Mesothelial cell of epicardium (in vitro differentiated cells): ENCODE data around the gene CALD1. TPM values are rescaled to one million over a fixed set of nuclear protein-coding genes. Genes with fewer than 3 reads are reported as not detected.

ENCODE experiments used
- DNase-seq, 2 experiments: peaks; one replicate each; pipeline ENCODE4 v3.0.0; 2021; ENCODE audit warnings: low spot score in 2 of 2; ENCODE audit not compliant: unreplicated experiment in 2 of 2
- H3K27ac Mint-ChIP-seq: 2 replicates; pipeline ENCODE4 v1.8.0; 2021; ENCODE audit warnings: mixed read lengths
- H3K27me3 Mint-ChIP-seq: 2 replicates; pipeline ENCODE4 v1.8.0; 2021; ENCODE audit warnings: low read depth, mixed read lengths
- H3K36me3 Mint-ChIP-seq: 2 replicates; pipeline ENCODE4 v1.8.0; 2021; ENCODE audit warnings: mixed read lengths
- H3K4me1 Mint-ChIP-seq: 2 replicates; pipeline ENCODE4 v1.8.0; 2021; ENCODE audit warnings: mixed read lengths
- H3K4me3 Mint-ChIP-seq: 2 replicates; pipeline ENCODE4 v1.8.0; 2021; ENCODE audit warnings: mild to moderate bottlenecking, moderate library complexity, mixed read lengths
- H3K9me3 Mint-ChIP-seq: 2 replicates; pipeline ENCODE4 v1.8.0; 2021; ENCODE audit warnings: mixed read lengths
- CTCF ChIP-seq: fragments of 200-600 bp; sonication (generic); IDR thresholded peaks from one replicate; pipeline ENCODE4 v1.5.0; 2021; ENCODE audit warnings: antibody characterized with exemption; ENCODE audit not compliant: unreplicated experiment
- total RNA-seq: library from RNA; stranded (reverse); gene quantifications from 3 replicates; pipeline ENCODE4 v1.2.1, GENCODE V29; 2021

Gene CALD1
- total RNA-seq, 1 donor from 2014 or later, result 191 TPM

DNA sequence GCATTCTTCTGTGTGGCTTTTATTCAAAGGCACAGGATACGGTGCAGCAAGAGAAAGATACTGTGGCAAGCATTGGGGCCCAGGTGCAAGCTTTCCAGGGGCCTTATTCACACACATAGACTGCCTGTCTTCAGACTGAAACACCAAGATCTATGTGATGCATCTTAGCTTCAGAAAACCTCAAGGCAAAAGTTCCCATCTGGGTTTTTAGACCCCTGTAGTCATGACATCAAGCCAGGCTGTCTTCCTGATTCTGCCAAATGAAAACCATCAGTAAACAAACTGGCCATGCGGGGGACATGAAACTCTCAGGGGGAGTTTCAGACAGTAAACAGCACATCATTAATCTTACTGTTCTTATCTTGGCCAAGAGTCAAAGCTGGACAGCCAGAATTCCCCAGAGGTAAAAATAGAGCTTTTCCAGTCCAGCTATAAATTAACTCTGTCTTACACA lies 216.7 kb downstream of the CALD1 start:
- Mint-ChIP-seq H3K4me1 (peaks cover 40% of the 10 kb centered on the region), H3K4me3 (no peak overlapping the region), H3K27me3 (no peaks in the 10 kb centered on the region), H3K9me3 (peaks cover 9% of the 10 kb centered on the region), H3K27ac (peak overlapping the region; percentile 39), H3K36me3 (peaks cover 33% of the 10 kb centered on the region)
- TF ChIP-seq CTCF, result no peak
- DNase-seq, result no peak

- no peak for DNase-seq
- Mint-ChIP-seq H3K27me3 (no peaks in the 10 kb centered on the region), H3K9me3 (peaks cover 20% of the 10 kb centered on the region), H3K27ac (no peak overlapping the region), H3K4me1 (peaks cover 28% of the 10 kb centered on the region), H3K4me3 (no peak overlapping the region), H3K36me3 (peaks cover 40% of the 10 kb centered on the region)
- TF ChIP-seq CTCF, result no peak
Measured at GRCh38 chr7:134997214-134997885, 217.9 kb downstream of the CALD1 start.

GRCh38 chr7:134999136-134999535 lies 219.7 kb downstream of the CALD1 start:
- Mint-ChIP-seq H3K4me1 (peaks cover 25% of the 10 kb centered on the region), H3K36me3 (peaks cover 38% of the 10 kb centered on the region), H3K27ac (no peak overlapping the region), H3K27me3 (no peaks in the 10 kb centered on the region), H3K4me3 (no peak overlapping the region), H3K9me3 (peaks cover 23% of the 10 kb centered on the region)
- DNase-seq, result no peak
- no peak for TF ChIP-seq CTCF

- DNase-seq, result no peak
- peaks cover 32% of the 10 kb centered on the region for H3K36me3 Mint-ChIP-seq
- TF ChIP-seq CTCF, result no peak
- no peak overlapping the region for H3K27ac Mint-ChIP-seq
- no peaks in the 10 kb centered on the region for H3K27me3 Mint-ChIP-seq
- H3K4me1 Mint-ChIP-seq, result peaks cover 7% of the 10 kb centered on the region
- H3K4me3 Mint-ChIP-seq, result no peak overlapping the region
- peaks cover 28% of the 10 kb centered on the region for H3K9me3 Mint-ChIP-seq
Measured at GRCh38 chr7:135001390-135002165, 222.1 kb downstream of the CALD1 start.

GRCh38 chr7:135012229-135012628 lies 232.8 kb downstream of the CALD1 start:
- no peaks in the 10 kb centered on the region for H3K4me1 Mint-ChIP-seq

More at GRCh38 chr7:135012229-135012628, 232.8 kb downstream of the CALD1 start:
- H3K27me3 Mint-ChIP-seq, result peaks cover 2% of the 10 kb centered on the region
- H3K4me3 Mint-ChIP-seq, result no peak overlapping the region
- no peaks in the 10 kb centered on the region for H3K36me3 Mint-ChIP-seq
- peaks cover 23% of the 10 kb centered on the region for H3K9me3 Mint-ChIP-seq
- no peak overlapping the region for H3K27ac Mint-ChIP-seq
- TF ChIP-seq CTCF, result no peak
- DNase-seq, result no peak

Other genes starting within 250 kb of the CALD1 start
- gene AKR1B15, start 230.5 kb upstream of the CALD1 start, total RNA-seq, result 1.7 to 1.9 TPM (median 1.8 TPM) in 3 replicates
- 13.3 to 15.0 TPM (median 14.8 TPM) in 3 replicates for gene BPGM, start 132.8 kb upstream of the CALD1 start, total RNA-seq
- gene AGBL3, start 206.9 kb downstream of the CALD1 start, total RNA-seq, result 2.2 to 3.7 TPM (median 2.3 TPM) in 3 replicates